Keratinocyte (primary cell): Measurements from ENCODE around the gene C9orf85. TPM values are rescaled to one million over a fixed set of nuclear protein-coding genes. Genes with fewer than 3 reads are reported as not detected.

Experiments
- DNase-seq: peaks from one replicate; pipeline ENCODE4 v3.0.0-alpha.2; 2011; ENCODE audit warnings: low read depth, missing footprints, low spot score
- FAIRE-seq: peaks from 2 replicates; lab custom pipeline; 2011; peaks lifted over from hg19 to GRCh38; lab: Jason Lieb, UNC
- H2AFZ ChIP-seq: 2 replicates; pipeline ENCODE4 v1.6.0; 2012; ENCODE audit warnings: low read length, control low read depth, inconsistent platforms; ENCODE audit not compliant: control insufficient read depth
- H3K27ac ChIP-seq: 2 replicates; pipeline ENCODE4 v1.5.1; 2011; ENCODE audit warnings: low read length; ENCODE audit not compliant: control insufficient read depth, insufficient read depth
- H3K27me3 ChIP-seq: 3 replicates; pipeline ENCODE4 v1.6.0; 2011; ENCODE audit warnings: low read length; ENCODE audit not compliant: control insufficient read depth, insufficient read depth; ENCODE audit errors: extremely low read depth
- H3K36me3 ChIP-seq, 2 experiments: 2 replicates in 1 of 2; 3 replicates in 1 of 2; pipeline ENCODE4 v1.5.1; 2011; ENCODE audit warnings: low read length in 2 of 2, mild to moderate bottlenecking in 1 of 2; ENCODE audit not compliant: control insufficient read depth in 2 of 2, insufficient read depth in 2 of 2; ENCODE audit errors: extremely low read depth in 1 of 2
- H3K4me1 ChIP-seq: 3 replicates; pipeline ENCODE4 v1.5.1; 2011; ENCODE audit warnings: low read length; ENCODE audit not compliant: control insufficient read depth, insufficient read depth; ENCODE audit errors: extremely low read depth
- H3K4me2 ChIP-seq: 3 replicates; pipeline ENCODE4 v1.6.0; 2011; ENCODE audit warnings: low read depth, low read length; ENCODE audit not compliant: control insufficient read depth, insufficient read depth; ENCODE audit errors: extremely low read depth
- H3K4me3 ChIP-seq, 3 experiments: fragments of 200-600 bp in 1 of 3; sonication (generic) in 1 of 3; 2 replicates in 2 of 3; 3 replicates in 1 of 3; pipeline ENCODE4 v1.5.1; 2011 to 2016; ENCODE audit warnings: low read length in 3 of 3, mild to moderate bottlenecking in 3 of 3, control low read depth in 2 of 3, inconsistent platforms in 1 of 3, low read depth in 1 of 3, mixed read lengths in 1 of 3, mixed run types in 1 of 3, moderate library complexity in 1 of 3; ENCODE audit not compliant: control insufficient read depth in 2 of 3, insufficient read depth in 2 of 3; ENCODE audit errors: extremely low read depth in 1 of 3
- H3K79me2 ChIP-seq: 2 replicates; pipeline ENCODE4 v1.6.0; 2012; ENCODE audit warnings: low read length; ENCODE audit not compliant: control insufficient read depth, insufficient read depth
- H3K9ac ChIP-seq: 3 replicates; pipeline ENCODE4 v1.6.0; 2011; ENCODE audit warnings: low read length; ENCODE audit not compliant: control insufficient read depth, insufficient read depth; ENCODE audit errors: extremely low read depth
- H3K9me1 ChIP-seq: 3 replicates; pipeline ENCODE4 v1.6.0; 2011; ENCODE audit warnings: low read length; ENCODE audit not compliant: control insufficient read depth, insufficient read depth; ENCODE audit errors: extremely low read depth
- H3K9me3 ChIP-seq: 2 replicates; pipeline ENCODE4 v1.5.1; 2012; ENCODE audit warnings: low read depth, low read length; ENCODE audit not compliant: control insufficient read depth
- H4K20me1 ChIP-seq: 3 replicates; pipeline ENCODE4 v1.6.0; 2011; ENCODE audit warnings: low read length; ENCODE audit not compliant: control insufficient read depth, insufficient read depth; ENCODE audit errors: extremely low read depth
- CTCF ChIP-seq, 3 experiments: IDR thresholded peaks in 1 of 3; conservative IDR thresholded peaks in 1 of 3; optimal IDR thresholded peaks in 1 of 3; 2 replicates in 2 of 3; 3 replicates in 1 of 3; pipeline versions ENCODE3 to v1.5.1; 2011; ENCODE audit warnings: low read length in 3 of 3, mild to moderate bottlenecking in 3 of 3, moderate library complexity in 2 of 3, control low read depth in 1 of 3, inconsistent platforms in 1 of 3; ENCODE audit not compliant: insufficient read depth in 2 of 3; ENCODE audit errors: extremely low read depth in 1 of 3
- EZH2 ChIP-seq: IDR thresholded peaks from one replicate; pipeline ENCODE4 v1.6.1; 2012; ENCODE audit warnings: inconsistent platforms, mild to moderate bottlenecking, low read length, moderate library complexity
- dilution Hi-C: fragments of 300-500 bp; cut with MboI; formaldehyde crosslinking; loops from one replicate; pipeline ENCODE4 v1.7.0; 2020; ENCODE audit warnings: low sequenced_read_pairs; ENCODE audit not compliant: extremely low pct_ligation_motif_present
- polyA plus RNA-seq, 5 experiments: library from polyadenylated mRNA; depleted of rRNA in 3 of 5; stranded (reverse) in 3 of 5; stranded (forward) in 1 of 5; unstranded in 1 of 5; fragments of >200 nt; gene quantifications; 1 replicate in 1 of 5; 2 replicates in 3 of 5; 3 replicates in 1 of 5; pipeline versions ENCODE4 v1.2.1 to v1.2.3, GENCODE V29; 2011 to 2012; ENCODE audit warnings: missing spikeins in 2 of 5, low read depth in 1 of 5, low replicate concordance in 1 of 5

Gene C9orf85
- polyA plus RNA-seq, 1 donor (not counting 4 experiments of a cell fraction or from before 2014, with no cell fraction given), result 18.2 TPM

GRCh38 chr9:71901695-71902597, 9.5 kb upstream of the C9orf85 start:
- no peak overlapping the region for H3K27ac ChIP-seq
- H3K9me1 ChIP-seq, result no peaks in the 10 kb centered on the region
- H3K4me1 ChIP-seq, result peaks cover 9% of the 10 kb centered on the region
- H3K4me3 ChIP-seq, result no peak overlapping the region
- no peak overlapping the region for H2AFZ ChIP-seq
- H3K36me3 ChIP-seq, result peaks cover 0 to 1% of the 10 kb centered on the region in 2 experiments
- H4K20me1 ChIP-seq, result no peaks in the 10 kb centered on the region
- no peak overlapping the region for H3K4me2 ChIP-seq
- no peaks in the 10 kb centered on the region for H3K27me3 ChIP-seq
- H3K9me3 ChIP-seq, result no peaks in the 10 kb centered on the region
- H3K9ac ChIP-seq, result no peak overlapping the region
- no peak for FAIRE-seq
- dilution Hi-C loops, result no loop called here
- peaks cover 83% of the 10 kb centered on the region for H3K79me2 ChIP-seq
- TF ChIP-seq EZH2 (no peak), CTCF (optimal IDR thresholded peaks at IDR 0.05 in 1 of 3, IDR thresholded peaks at IDR 0.05 in 1 of 3, conservative IDR thresholded peaks at IDR 0.05 in 1 of 3; ENCODE audit: extremely low read depth in 1 of 3, insufficient read depth in 2 of 3, low read length in 3 of 3) (no peak)
- DNase-seq, result no peak

- Histone ChIP-seq H3K79me2 (peaks cover 88% of the 10 kb centered on the region), H3K4me2 (no peak overlapping the region), H3K4me3 (no peak overlapping the region), H3K9me3 (no peaks in the 10 kb centered on the region), H3K9ac (no peak overlapping the region), H3K9me1 (no peaks in the 10 kb centered on the region), H4K20me1 (no peaks in the 10 kb centered on the region), H3K36me3 (peaks cover 0 to 1% of the 10 kb centered on the region in 2 experiments), H3K27ac (no peak overlapping the region), H2AFZ (no peak overlapping the region), H3K4me1 (peaks cover 9% of the 10 kb centered on the region), H3K27me3 (no peaks in the 10 kb centered on the region)
- FAIRE-seq (no peak), DNase-seq (no peak)
- dilution Hi-C loops, result no loop called here
- TF ChIP-seq EZH2 (no peak), CTCF (optimal IDR thresholded peaks at IDR 0.05 in 1 of 3, IDR thresholded peaks at IDR 0.05 in 1 of 3, conservative IDR thresholded peaks at IDR 0.05 in 1 of 3; ENCODE audit: extremely low read depth in 1 of 3, insufficient read depth in 2 of 3, low read length in 3 of 3) (no peak)
Measured at GRCh38 chr9:71904076-71904475, 7.4 kb upstream of the C9orf85 start.
